ENCODE data around the gene C1QTNF3.
"Not testable (repeated sequence)": the region's sequence is repeated elsewhere in the genome, so short reads cannot be mapped to it uniquely, and the experiment has no call there.

The C1QTNF3 gene

GRCh38 chr5:34017254-34017653 lies 25.8 kb downstream of the C1QTNF3 start:
- DNase-seq: no peak

- DNase-seq: no peak
Measured at GRCh38 chr5:34016750-34017149, 26.3 kb downstream of the C1QTNF3 start.

GRCh38 chr5:34016222-34016621 lies 26.8 kb downstream of the C1QTNF3 start:
- no peak for DNase-seq

GRCh38 chr5:34015120-34015822 lies 27.7 kb downstream of the C1QTNF3 start:
- no peak for DNase-seq

- DNase-seq: no peak
Measured at GRCh38 chr5:34014626-34015025, 28.4 kb downstream of the C1QTNF3 start.

- DNase-seq: no peak
Measured at GRCh38 chr5:34013547-34013946, 29.5 kb downstream of the C1QTNF3 start.

GRCh38 chr5:34012791-34013190 lies 30.2 kb downstream of the C1QTNF3 start:
- no peak for DNase-seq

- no peak for DNase-seq
Measured at GRCh38 chr5:34011536-34011935, 31.5 kb downstream of the C1QTNF3 start.

GRCh38 chr5:34010146-34010545 lies 32.9 kb downstream of the C1QTNF3 start:
- DNase-seq: not testable (repeated sequence)

- DNase-seq: no peak
Measured at GRCh38 chr5:34009610-34010009, 33.4 kb downstream of the C1QTNF3 start.

- DNase-seq: no peak
Measured at GRCh38 chr5:34008802-34009201, 34.2 kb downstream of the C1QTNF3 start.

GRCh38 chr5:34007621-34008600 lies 35.1 kb downstream of the C1QTNF3 start, which contains the start of gene AMACR:
AMACR (minus strand) TSS chr5:34008050; CDS start chr5:34008019, 31 bp downstream.
- DNase-seq: peak; percentile 84

GRCh38 chr5:34007201-34007620 lies 35.8 kb downstream of the C1QTNF3 start:
- DNase-seq: no peak

- DNase-seq: no peak
Measured at GRCh38 chr5:34005681-34006080, 37.3 kb downstream of the C1QTNF3 start.

- DNase-seq: no peak
Measured at GRCh38 chr5:34005211-34005610, 37.8 kb downstream of the C1QTNF3 start.

- no peak for DNase-seq
Measured at GRCh38 chr5:34003941-34004340, 39.1 kb downstream of the C1QTNF3 start.

GRCh38 chr5:34002629-34003328 lies 40.2 kb downstream of the C1QTNF3 start:
- no peak for DNase-seq

- DNase-seq: no peak
Measured at GRCh38 chr5:34001241-34001841, 41.7 kb downstream of the C1QTNF3 start.

- no peak for DNase-seq
Measured at GRCh38 chr5:33999978-34000377, 43.0 kb downstream of the C1QTNF3 start.

- DNase-seq: no peak
Measured at GRCh38 chr5:33997331-33997983, 45.6 kb downstream of the C1QTNF3 start.

GRCh38 chr5:33995865-33996264 lies 47.1 kb downstream of the C1QTNF3 start:
- no peak for DNase-seq

GRCh38 chr5:33994845-33995244 lies 48.2 kb downstream of the C1QTNF3 start:
- no peak for DNase-seq

All from cortex of kidney (tissue), 1 donor.